HG02981 (cell line): ENCODE data around the gene RAD21L1.

Experiments
- ATAC-seq: cut with Tn5 transposase; IDR thresholded peaks from one replicate; pipeline ENCODE4 v1.9.1; 2021; ENCODE audit warnings: mild to moderate bottlenecking, moderate library complexity; ENCODE audit not compliant: unreplicated experiment

The RAD21L1 gene

DNA sequence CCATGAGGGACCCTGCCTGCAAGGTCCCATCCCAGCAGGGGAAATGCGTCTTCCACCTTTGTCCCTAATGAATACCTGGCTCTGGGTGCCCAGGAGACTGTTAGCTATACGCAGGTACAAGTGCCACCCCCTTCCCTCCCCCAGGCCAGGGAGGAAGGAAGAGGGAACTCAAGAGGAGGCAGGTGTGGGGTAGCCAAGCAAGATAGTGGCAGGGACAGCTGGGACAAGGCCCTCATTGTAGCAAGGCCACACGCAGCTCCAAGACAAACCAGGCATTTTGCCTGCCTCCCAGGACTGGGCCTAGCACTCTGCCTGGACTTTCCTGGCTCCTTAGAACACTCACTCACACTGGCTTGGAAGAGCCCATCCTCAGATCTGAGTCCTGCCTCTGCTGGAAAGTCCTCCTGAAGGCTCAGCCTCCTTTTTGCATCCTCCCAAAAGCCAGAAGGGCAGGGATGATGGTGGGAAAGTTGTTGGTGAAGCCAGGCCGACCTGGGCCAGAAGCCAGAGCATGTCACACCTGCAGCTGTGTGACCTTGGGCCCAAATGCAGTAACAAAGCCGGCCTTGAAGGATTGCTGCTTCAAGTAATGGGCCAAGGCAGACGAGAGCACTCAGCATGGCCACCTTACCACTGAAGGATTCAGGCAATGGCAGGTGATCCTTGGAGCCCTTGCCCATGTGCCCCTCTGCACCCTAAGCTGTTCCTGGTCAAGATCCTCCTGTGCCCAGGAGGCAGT, 68.0 kb downstream of the RAD21L1 start:
- no peak for ATAC-seq

DNA sequence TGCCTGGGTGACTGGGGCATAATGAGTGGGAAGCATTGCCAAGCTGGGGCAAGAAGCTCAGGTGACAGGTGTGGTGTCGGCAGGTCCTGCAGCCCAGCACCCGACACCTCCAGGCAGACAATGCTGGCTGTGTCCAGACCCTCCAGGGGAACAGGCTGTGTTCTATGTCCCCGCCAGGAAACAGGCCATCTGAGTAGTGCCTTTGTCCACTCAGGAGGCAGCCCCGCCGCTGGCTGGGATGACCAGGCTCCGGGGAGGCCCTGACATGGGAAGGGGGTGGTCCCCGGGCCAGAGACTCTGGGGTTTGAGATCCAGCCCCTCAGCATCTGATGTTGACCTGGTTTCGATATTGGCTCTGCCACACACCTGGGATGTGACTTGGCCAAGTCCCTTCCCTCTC, 68.7 kb downstream of the RAD21L1 start:
- ATAC-seq = no peak

DNA sequence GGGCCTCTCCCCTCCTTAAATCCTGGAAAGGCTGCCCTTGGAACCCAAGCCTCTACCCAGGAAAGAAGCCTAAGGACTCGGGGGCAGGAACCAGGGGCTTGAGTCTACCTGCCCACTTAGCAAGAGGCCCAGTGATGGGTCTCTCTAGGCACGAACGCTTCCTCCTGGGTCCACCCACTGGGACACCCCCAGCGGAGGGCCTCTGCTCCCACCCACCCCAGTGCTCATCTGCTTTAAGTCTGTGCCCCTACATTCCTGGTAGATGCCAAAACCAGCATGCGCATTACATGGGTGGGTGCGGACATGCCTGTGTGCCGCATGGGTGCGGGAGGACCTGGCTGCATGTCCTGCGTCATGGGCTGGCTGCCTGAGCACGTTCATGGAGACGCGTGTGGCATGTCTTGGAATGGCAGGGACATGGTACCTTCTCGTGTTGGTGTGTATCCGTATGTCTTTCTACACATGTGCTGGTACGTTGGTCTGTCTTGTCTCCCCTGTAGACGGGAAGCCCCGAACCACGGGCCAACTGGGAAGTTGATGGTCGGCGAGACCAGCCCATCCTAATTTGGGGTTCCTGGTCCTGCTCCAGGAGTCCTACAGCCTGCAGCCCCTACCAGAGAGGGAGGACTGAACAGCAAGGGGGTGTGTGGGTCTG, 69.6 kb downstream of the RAD21L1 start:
- ATAC-seq = no peak

DNA sequence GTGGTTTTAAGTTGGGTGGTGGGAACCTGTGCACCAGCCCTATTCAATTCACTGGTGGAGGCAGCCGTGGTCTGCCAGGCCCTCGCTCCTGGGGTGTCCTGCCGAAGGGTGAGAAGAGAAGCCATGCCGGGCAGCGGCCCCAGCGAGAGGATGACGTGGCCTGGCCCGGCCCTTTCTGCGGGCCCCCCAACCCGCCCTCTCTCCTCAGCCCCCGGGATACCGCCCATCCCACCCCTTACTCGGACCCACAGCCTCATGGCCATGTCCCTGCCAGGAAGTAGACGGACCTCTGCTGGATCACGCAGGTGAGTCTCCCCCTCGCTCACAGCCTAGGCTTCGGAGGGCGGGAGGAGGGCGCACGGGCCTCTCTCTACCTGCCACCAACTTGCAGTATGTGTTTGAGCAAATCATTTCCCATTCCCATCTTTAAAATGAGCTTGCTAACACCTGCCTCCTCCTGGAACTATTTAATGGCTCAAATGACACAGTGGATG, 70.3 kb downstream of the RAD21L1 start:
- no peak for ATAC-seq

DNA sequence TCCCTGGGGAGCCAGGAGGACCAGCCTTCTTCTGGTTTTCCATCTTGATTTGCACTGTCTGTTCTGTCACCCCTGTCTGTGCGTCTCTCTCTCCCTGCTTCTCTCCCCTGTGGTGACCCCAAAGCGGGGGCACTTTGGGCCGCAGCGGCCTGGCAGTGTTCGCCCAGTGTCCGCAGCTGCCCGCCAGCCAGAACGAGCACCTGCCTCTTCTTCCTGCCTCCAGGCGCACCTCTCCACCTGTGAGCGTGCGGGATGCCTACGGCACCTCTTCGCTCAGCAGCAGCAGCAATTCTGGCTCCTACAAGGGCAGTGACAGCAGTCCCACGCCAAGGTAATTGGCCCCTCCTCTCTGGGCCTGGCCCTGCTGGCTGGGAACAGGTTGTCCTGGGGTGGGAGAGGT, 71.1 kb downstream of the RAD21L1 start:
- no peak for ATAC-seq

DNA sequence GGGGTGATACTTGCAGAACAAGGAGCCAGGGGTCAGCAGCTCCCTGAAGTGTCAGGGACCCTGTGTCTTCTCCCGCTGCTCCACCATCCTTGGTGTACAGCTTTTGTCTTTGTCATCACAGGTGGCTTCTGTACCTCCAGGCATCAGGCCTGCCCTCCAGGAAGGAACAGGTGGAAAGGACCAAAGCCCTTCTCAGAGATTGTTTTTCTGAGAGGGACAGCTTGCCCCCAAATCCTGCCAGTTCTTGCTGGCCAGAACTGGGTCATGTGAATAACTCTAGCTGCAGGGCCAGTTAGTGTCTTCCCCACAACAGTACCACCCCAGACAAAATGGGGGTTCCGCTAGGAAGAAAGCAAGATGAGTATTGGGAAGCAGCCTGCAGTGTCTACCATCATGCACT, 71.6 kb downstream of the RAD21L1 start:
- no peak for ATAC-seq

DNA sequence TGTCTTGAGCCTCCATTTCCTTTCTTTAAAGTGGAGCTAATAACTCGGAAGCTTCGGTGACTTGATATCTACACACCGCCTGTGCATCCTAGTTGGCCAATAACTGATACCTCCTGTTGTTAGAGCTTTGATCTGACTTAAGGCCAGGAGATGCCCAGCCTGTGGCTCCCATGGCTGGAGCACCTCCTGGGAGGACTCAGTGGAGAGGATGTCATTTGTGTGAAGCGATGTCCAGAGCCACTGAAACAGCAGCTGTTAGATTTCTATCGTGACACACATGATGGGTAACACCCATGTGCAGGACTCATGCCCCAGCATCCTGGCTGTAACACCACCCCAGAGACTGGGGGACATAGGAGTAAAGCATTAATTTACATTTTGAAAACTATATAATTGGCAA, 72.3 kb downstream of the RAD21L1 start:
- ATAC-seq = no peak

DNA sequence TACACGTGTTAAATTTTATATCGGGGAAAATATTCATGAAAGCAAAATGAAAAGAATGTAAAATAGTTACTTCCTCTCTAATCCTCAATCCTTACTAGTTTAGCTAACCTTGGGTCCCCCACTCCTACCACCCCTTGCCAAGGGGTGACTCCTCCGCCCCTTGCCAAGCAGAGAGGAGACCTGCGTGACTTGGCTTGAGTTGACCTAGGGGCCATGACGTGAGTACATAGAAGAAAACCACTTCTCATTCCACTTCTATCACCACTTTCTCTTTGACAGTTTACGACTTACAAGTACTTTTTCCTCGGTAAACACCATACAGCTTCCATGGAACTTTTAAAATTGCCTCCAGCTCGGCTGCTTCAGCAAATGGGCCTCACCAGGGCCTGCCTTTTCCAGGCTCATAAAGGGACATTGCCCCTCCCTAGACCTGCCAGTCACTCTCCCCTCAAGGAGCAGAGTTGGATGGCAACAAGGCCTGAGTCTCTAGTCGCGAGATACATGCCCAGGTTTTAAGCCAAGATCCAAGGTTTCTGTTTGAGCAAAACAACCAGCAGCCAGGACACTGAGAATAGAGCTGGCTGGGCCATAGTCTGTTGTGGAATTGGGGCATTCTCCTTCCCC, 73.2 kb downstream of the RAD21L1 start:
- ATAC-seq = no peak

DNA sequence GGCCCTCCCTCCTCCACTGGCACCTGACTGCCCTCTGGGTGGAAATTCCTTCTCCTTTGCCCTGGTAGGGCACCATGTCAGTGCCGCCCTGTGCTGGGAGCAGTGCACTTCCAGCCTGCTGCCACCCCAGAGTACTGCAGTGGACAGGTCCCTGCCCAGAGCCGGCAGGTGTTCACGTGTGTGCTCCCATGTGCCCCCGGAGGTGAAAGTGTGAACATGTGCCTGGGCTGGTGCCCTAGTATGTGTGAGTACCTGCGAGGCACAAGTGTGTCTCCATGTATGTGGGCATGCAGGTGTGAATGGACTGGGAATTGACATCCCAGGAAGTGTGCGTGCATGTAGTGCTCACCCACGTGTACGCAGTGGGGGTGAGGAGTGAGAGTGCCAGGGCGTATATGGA, 73.7 kb downstream of the RAD21L1 start:
- ATAC-seq = no peak

DNA sequence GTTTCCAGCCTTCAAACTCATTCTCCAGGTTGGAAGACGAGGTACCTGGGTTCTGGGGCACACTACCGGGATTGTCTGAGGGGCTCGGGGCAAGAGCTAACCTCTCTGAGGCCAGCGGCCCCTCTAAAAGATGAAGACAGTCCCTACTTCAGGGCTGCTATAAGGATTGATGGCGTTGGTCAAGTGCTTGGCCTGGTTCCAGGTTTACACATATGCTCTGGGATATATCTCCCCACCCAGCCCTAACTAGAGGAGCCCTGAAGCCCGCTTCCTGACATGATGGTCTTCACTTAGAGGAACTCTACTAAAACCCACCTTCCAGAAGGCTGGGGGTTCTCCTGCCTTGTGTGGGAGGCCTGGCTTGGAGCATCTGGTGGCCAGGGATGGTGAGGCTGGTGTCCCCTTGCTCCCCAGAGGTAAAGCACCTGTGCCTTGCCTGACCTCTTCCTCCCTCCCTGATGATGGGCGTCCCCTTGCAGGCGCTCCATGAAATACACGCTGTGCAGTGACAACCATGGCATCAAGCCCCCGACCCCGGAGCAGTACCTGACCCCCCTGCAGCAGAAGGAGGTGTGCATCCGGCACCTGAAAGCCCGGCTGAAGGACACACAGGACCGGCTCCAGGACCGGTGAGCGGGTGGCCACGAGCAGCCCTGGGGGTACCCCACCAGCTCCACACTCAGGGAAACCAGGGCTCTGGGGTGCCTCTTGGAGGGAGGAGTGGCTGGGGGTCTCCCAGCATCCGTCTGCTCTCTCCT, 74.4 kb downstream of the RAD21L1 start:
- no peak for ATAC-seq

DNA sequence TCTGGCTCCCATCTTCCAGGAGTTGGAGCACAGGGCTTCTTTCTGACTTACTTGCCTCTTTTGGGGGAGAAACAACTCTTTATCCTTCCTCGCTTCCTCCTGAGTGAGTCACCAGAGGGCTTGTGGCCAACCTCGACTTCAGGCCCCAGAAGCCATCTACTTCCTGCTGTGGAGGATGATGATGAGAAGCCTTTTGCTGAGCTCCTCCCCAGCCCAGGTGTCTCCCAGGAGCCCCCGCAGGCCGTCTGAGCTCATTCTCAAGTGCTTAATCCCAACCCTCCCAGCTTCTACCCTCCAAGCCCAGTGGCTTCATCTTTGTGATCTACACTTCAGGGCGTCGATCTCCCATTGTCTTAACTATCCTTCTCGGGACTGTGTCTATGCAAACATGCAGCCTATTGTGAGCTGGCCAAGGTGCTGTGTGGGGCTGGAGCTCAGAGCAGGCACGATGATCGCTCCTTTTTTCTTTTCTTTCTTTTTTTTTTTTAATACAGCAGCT, 75.2 kb downstream of the RAD21L1 start:
- no peak for ATAC-seq

DNA sequence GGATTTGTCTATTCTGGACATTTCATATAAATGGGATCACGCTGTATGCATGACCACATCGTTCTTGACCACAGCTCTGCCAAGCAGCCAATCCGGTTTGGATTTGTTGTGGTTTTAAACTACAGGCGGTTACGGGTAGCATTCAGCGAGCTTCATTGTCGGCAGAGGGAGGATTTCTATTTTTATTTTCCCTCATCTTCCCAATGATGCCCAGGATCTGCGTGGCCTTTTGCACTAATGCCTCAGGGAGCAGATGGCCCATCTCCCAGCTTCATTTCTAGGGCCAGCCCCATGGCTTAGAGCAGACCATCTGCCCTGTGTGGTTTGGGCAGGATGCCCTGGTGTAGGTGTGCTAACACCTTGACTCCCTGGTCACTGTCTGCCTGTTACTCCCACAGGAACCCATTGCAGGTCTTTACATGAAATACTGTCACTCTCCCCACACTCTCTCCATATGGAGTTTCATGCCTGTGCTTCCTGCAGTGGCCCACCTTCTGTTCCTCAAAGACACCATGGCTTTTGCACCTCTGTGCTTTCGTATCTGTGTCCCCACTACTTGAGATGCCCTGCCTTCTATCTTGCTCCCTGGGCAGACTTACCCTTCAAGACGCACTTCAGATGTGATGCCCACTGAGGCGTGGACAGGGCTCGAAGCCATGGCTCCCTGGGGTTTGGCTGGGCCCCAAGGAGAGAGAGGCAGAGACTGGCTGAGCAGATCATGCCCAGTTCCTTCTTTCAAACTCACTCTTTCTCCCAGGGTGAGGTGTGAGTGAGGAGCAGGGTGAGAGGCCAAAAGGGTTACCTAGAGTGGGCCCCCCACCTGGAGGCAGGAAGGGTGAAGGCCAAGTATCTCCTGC, 77.1 kb downstream of the RAD21L1 start:
- no peak for ATAC-seq

DNA sequence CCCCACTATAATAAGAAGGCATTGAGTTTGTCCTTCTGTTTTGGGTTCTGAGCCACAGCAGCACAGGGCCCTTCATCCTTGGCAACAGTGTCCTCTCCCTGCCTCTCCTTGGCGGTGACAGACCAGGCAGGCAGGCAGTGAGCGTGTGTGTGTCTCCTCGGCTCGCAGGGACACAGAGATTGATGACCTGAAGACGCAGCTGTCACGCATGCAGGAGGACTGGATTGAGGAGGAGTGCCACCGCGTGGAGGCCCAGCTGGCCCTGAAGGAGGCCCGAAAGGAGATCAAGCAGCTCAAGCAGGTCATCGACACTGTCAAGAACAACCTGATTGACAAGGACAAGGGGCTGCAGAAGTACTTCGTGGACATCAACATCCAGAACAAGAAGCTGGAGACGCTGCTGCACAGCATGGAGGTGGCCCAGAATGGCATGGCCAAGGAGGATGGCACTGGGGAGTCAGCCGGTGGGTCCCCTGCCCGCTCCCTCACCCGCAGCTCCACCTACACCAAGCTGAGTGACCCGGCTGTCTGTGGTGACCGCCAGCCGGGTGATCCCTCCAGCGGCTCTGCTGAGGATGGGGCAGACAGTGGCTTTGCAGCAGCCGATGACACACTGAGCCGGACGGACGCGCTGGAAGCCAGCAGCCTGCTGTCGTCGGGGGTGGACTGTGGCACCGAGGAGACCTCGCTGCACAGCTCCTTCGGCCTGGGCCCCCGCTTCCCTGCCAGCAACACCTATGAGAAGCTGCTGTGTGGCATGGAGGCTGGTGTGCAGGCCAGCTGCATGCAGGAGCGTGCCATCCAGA, 79.1 kb downstream of the RAD21L1 start:
- ATAC-seq = no peak
